Endothelial cell (in vitro differentiated cells): ENCODE measurements around the gene MYO5A. TPM values are rescaled to one million over a fixed set of nuclear protein-coding genes. Genes with fewer than 3 reads are reported as not detected.

Experiments
- DNase-seq: peaks from one replicate; pipeline ENCODE4 v3.0.0; 2021; ENCODE audit warnings: low spot score
- H3K27ac Mint-ChIP-seq: one replicate; pipeline ENCODE4 v1.8.0; 2021; ENCODE audit warnings: mixed read lengths, inconsistent platforms; ENCODE audit not compliant: unreplicated experiment
- H3K27me3 Mint-ChIP-seq: one replicate; pipeline ENCODE4 v1.8.0; 2021; ENCODE audit warnings: mild to moderate bottlenecking, moderate library complexity, mixed read lengths, inconsistent platforms; ENCODE audit not compliant: unreplicated experiment
- H3K36me3 Mint-ChIP-seq: one replicate; pipeline ENCODE4 v1.8.0; 2021; ENCODE audit warnings: mild to moderate bottlenecking, low read depth, mixed read lengths, inconsistent platforms; ENCODE audit not compliant: unreplicated experiment
- H3K4me1 Mint-ChIP-seq: one replicate; pipeline ENCODE4 v1.8.0; 2021; ENCODE audit warnings: mild to moderate bottlenecking, mixed read lengths, inconsistent platforms; ENCODE audit not compliant: unreplicated experiment
- H3K4me3 Mint-ChIP-seq: one replicate; pipeline ENCODE4 v1.8.0; 2021; ENCODE audit warnings: mild to moderate bottlenecking, mixed read lengths, inconsistent platforms; ENCODE audit not compliant: unreplicated experiment
- H3K9me3 Mint-ChIP-seq: one replicate; pipeline ENCODE4 v1.8.0; 2021; ENCODE audit warnings: mixed read lengths, inconsistent platforms; ENCODE audit not compliant: unreplicated experiment
- total RNA-seq: library from RNA; stranded (reverse); fragmentation: NEBNext Ultra II Directional; extraction: Animal tissue kit (Norgen Biotek cat#: 25700); gene quantifications from one replicate; pipeline ENCODE4 v1.2.1, GENCODE V29; 2021; ENCODE audit not compliant: unreplicated experiment
- TF ChIP-seq, protein P1 (sequence below): fragments of 200-600 bp; sonication (generic); IDR thresholded peaks from one replicate; pipeline ENCODE4 v1.5.0; 2021; ENCODE audit warnings: antibody characterized with exemption; ENCODE audit not compliant: unreplicated experiment

Gene MYO5A
- total RNA-seq, 1 donor from 2014 or later: 9.1 TPM

- TF ChIP-seq, protein P1, sequence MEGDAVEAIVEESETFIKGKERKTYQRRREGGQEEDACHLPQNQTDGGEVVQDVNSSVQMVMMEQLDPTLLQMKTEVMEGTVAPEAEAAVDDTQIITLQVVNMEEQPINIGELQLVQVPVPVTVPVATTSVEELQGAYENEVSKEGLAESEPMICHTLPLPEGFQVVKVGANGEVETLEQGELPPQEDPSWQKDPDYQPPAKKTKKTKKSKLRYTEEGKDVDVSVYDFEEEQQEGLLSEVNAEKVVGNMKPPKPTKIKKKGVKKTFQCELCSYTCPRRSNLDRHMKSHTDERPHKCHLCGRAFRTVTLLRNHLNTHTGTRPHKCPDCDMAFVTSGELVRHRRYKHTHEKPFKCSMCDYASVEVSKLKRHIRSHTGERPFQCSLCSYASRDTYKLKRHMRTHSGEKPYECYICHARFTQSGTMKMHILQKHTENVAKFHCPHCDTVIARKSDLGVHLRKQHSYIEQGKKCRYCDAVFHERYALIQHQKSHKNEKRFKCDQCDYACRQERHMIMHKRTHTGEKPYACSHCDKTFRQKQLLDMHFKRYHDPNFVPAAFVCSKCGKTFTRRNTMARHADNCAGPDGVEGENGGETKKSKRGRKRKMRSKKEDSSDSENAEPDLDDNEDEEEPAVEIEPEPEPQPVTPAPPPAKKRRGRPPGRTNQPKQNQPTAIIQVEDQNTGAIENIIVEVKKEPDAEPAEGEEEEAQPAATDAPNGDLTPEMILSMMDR: no peak
Observed at GRCh38 chr15:52407374-52407773, 121.3 kb downstream of the MYO5A start.

DNA sequence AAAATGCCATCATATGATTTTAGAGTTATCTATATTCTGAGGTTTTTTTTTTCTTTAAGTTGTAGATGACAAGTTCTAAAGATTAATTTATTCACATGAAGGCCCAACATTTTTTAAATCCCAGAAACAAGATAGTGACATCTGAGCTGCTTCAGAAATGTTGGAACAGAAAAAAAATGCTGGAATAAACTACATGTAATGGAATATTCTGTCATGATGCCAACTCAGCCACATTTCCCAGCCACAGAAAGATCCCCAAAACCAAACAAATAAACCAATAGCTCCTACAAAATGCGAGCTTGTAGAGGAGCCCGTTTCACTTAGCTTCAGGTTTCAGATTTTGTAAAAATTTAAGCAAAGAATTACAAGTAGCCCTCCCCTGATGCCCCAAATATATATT is 122.1 kb downstream of the MYO5A start:
- Mint-ChIP-seq H3K27ac (no peak overlapping the region), H3K9me3 (no peaks in the 10 kb centered on the region), H3K4me1 (no peaks in the 10 kb centered on the region), H3K4me3 (no peak overlapping the region), H3K36me3 (no peaks in the 10 kb centered on the region), H3K27me3 (no peaks in the 10 kb centered on the region)
- TF ChIP-seq, protein P1: no peak
- no peak for DNase-seq

More at GRCh38 chr15:52407374-52407773, 121.3 kb downstream of the MYO5A start:
- no peak overlapping the region for H3K27ac Mint-ChIP-seq
- H3K36me3 Mint-ChIP-seq: no peaks in the 10 kb centered on the region
- H3K27me3 Mint-ChIP-seq: no peaks in the 10 kb centered on the region
- no peaks in the 10 kb centered on the region for H3K9me3 Mint-ChIP-seq
- no peak overlapping the region for H3K4me3 Mint-ChIP-seq
- H3K4me1 Mint-ChIP-seq: no peaks in the 10 kb centered on the region
- no peak for DNase-seq

DNA sequence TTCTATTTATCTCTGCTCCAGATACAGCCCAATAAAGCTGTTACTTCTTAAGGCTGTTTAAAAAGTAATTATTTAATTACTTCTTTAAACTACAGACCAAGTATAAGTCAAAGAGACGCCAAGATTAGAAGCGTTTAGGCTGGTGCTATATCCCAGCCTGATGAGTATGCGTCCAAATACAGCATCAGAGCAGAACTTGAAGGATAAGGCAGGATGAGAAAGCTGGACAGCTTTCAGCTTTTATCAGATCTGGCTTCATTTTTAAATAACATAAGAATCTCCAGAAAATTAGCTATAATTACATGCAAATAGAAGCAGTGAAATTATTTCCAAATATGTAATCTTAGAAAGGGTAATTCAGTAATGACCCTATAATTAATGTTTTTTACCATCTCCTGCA is 122.8 kb downstream of the MYO5A start:
- Mint-ChIP-seq H3K4me3 (no peak overlapping the region), H3K27me3 (no peaks in the 10 kb centered on the region), H3K4me1 (no peaks in the 10 kb centered on the region), H3K36me3 (no peaks in the 10 kb centered on the region), H3K9me3 (no peaks in the 10 kb centered on the region), H3K27ac (no peak overlapping the region)
- no peak for DNase-seq
- TF ChIP-seq, protein P1: no peak

GRCh38 chr15:52397118-52397517 is 131.6 kb downstream of the MYO5A start:
- no peaks in the 10 kb centered on the region for H3K9me3 Mint-ChIP-seq
- H3K36me3 Mint-ChIP-seq: no peaks in the 10 kb centered on the region
- H3K27me3 Mint-ChIP-seq: no peaks in the 10 kb centered on the region
- DNase-seq: no peak
- H3K27ac Mint-ChIP-seq: no peak overlapping the region
- no peak overlapping the region for H3K4me3 Mint-ChIP-seq
- peaks cover 13% of the 10 kb centered on the region for H3K4me1 Mint-ChIP-seq
- TF ChIP-seq, protein P1: no peak

DNA sequence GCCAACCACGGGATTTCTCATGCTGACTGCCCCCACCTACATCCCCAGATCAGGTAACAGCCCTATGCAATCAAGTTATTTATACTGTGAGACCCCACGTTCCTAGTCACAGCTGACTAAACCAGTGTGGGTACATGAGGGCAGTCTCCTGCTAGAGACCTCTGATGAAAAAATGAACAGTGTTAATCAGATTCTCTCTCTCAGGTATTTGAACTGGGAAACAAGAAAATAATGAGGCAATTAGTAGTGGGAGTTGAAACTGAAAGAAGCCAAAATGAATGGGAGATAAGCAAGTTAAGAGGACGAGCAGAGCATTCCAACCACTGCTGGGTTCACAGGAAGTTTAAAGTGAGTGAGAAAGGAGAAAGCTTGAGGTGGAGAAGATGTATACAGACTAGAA is 134.6 kb downstream of the MYO5A start:
- Mint-ChIP-seq H3K9me3 (no peaks in the 10 kb centered on the region), H3K36me3 (no peaks in the 10 kb centered on the region), H3K4me3 (no peak overlapping the region), H3K27ac (no peak overlapping the region), H3K4me1 (peaks cover 13% of the 10 kb centered on the region), H3K27me3 (no peaks in the 10 kb centered on the region)
- TF ChIP-seq, protein P1: no peak
- DNase-seq: no peak
